RPMI7951 (cell line): Measurements from ENCODE around the gene CCDC33. TPM values are rescaled to one million over a fixed set of nuclear protein-coding genes. Genes with fewer than 3 reads are reported as not detected.
"Not testable (repeated sequence)": the region's sequence is repeated elsewhere in the genome, so short reads cannot be mapped to it uniquely, and the experiment has no call there.

Source experiments
- DNase-seq: peaks from one replicate; pipeline ENCODE4 v3.0.0-alpha.2; 2012; ENCODE audit warnings: low read depth
- total RNA-seq: library from RNA; depleted of rRNA; stranded (reverse); fragments of >200 nt; shearing (Covaris generic); gene quantifications from 2 replicates; pipeline ENCODE4 v1.2.3, GENCODE V29; 2014

The CCDC33 gene
- total RNA-seq, 1 experiment from 2014 or later: 1.1 TPM

- DNase-seq: no peak
Measured at GRCh38 chr15:74333093-74333492, 97.0 kb downstream of the CCDC33 start.

- no peak for DNase-seq
Measured at GRCh38 chr15:74333662-74334061, 97.5 kb downstream of the CCDC33 start.

- no peak for DNase-seq
Measured at GRCh38 chr15:74334127-74334526, 98.0 kb downstream of the CCDC33 start.

GRCh38 chr15:74335396-74335795 lies 99.3 kb downstream of the CCDC33 start:
- DNase-seq: no peak

GRCh38 chr15:74336061-74337005 lies 100.2 kb downstream of the CCDC33 start:
- no peak for DNase-seq

GRCh38 chr15:74337146-74337545 lies 101.0 kb downstream of the CCDC33 start:
- DNase-seq: no peak

GRCh38 chr15:74337607-74338211 lies 101.6 kb downstream of the CCDC33 start:
- DNase-seq: no peak

- DNase-seq: no peak
Measured at GRCh38 chr15:74338676-74339075, 102.5 kb downstream of the CCDC33 start.

- no peak for DNase-seq
Measured at GRCh38 chr15:74339371-74339770, 103.2 kb downstream of the CCDC33 start.

- peak; percentile 42 for DNase-seq
Measured at GRCh38 chr15:74340150-74340549, 104.0 kb downstream of the CCDC33 start.

GRCh38 chr15:74343127-74343796 lies 107.1 kb downstream of the CCDC33 start:
- no peak for DNase-seq

- DNase-seq: no peak
Measured at GRCh38 chr15:74343797-74344127, 107.6 kb downstream of the CCDC33 start.

GRCh38 chr15:74345051-74345450 lies 108.9 kb downstream of the CCDC33 start:
- DNase-seq: peak; percentile 15

GRCh38 chr15:74347757-74348250 lies 111.7 kb downstream of the CCDC33 start:
- no peak for DNase-seq

- DNase-seq: no peak
Measured at GRCh38 chr15:74349241-74349778, 113.2 kb downstream of the CCDC33 start.

GRCh38 chr15:74350295-74351275 lies 114.5 kb downstream of the CCDC33 start:
- no peak for DNase-seq

GRCh38 chr15:74351670-74352069 lies 115.5 kb downstream of the CCDC33 start:
- no peak for DNase-seq

- no peak for DNase-seq
Measured at GRCh38 chr15:74352393-74352910, 116.3 kb downstream of the CCDC33 start.

GRCh38 chr15:74353992-74354391 lies 117.9 kb downstream of the CCDC33 start:
- DNase-seq: not testable (repeated sequence)

GRCh38 chr15:74356050-74356449 lies 119.9 kb downstream of the CCDC33 start:
- DNase-seq: not testable (repeated sequence)

- not testable (repeated sequence) for DNase-seq
Measured at GRCh38 chr15:74357514-74357913, 121.4 kb downstream of the CCDC33 start.
